ENCODE results near the gene COL9A2.
A peak's percentile ranks its signal among the peaks of the same experiment; 100 is the strongest.

The COL9A2 gene

DNA sequence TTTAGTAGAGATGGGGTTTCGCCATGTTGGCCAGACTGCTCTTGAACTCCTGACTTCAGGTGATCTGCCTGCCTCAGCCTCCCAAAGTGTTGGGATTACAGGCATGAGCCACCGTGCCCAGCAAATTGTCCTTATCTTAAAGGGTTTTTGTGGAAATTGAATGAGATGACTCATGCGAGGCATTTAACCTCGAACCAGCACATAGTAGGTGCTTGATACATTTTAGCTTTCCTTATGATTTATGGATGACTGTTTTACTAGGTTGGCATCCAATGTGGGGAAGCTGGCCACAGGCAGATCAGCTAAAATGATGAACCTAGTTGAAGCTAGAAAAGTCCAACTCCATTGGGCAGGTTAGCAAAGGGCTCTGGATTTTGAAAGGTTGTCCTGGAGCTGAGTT lies 1.4 kb upstream of the COL9A2 start:
- DNase-seq (ENCODE audit: low read depth in 2 of 2), result no peak

DNA sequence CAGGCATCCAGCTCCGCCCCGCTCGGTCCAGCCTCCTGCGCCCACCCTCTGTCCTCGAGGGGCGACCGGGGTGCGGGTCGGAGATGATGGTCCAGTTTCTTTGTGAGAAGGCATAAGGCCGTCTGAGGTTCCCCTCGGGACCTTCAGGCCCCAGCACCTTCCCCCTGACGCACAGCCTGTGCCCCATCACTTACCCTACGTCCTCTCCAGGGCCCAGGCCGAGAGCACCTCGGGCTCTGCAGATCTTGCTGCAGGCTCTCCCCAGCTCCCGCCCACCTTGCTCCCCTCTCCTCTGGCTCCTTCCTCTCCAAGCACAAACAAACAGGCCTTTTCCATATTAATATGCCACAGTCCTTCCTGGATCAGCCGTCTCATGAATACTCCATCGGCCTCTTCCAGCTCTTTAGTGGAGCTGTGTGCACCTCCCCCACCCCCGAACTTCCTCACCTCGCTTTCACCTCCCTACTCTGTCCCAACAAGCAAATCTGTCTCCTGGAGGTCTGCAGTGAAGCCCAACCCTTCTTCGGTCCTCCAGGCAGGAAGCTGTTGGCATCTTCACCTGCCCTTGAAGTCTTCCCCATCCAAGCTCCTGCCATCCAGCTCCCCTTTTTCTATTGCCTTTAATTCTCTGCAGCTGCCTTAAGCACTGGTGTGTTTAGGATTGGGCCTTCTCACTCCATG lies 448 bp upstream of the COL9A2 start:
- DNase-seq (ENCODE audit: low read depth in 2 of 2), result no peak

DNA sequence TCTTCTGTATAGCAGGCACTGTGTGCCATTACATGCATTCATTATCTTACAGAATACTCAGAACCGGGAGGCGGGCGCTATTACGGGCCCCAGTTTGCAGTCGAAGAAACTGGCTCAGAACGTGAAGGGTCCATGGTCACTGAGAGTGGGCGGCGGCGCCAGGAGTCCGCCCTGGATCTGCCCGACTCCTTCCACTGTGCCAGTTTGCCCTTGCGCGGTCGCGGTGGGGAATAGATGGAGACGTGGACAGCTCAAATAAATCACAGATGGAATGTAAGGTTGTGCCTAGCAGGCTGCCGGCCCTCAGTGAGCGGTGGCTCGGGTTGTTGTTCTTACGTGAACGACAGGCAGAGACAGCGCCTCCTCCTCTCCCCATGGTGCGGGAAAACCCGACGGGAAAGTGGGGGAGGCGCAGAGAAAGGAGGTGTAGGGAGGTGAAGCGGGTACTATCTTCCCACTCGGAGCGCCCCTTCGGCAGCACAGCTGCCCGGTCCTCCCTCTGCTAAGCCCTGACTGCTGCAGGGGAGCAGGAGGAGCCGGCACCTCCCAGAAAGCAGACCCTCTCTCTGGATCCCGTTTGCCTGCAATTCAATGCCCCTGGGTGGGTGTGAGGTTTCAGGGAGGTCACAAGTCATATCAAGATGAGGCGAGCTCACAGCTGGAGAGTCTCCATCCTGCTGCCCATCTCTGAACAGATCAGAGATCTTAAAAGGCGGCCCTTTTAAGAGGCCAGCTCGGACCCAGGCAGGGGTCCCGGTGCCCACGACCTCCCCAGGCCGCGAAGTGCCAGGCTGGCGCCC lies 1.1 kb downstream of the COL9A2 start:
- DNase-seq (ENCODE audit: low read depth in 2 of 2), result no peak

DNA sequence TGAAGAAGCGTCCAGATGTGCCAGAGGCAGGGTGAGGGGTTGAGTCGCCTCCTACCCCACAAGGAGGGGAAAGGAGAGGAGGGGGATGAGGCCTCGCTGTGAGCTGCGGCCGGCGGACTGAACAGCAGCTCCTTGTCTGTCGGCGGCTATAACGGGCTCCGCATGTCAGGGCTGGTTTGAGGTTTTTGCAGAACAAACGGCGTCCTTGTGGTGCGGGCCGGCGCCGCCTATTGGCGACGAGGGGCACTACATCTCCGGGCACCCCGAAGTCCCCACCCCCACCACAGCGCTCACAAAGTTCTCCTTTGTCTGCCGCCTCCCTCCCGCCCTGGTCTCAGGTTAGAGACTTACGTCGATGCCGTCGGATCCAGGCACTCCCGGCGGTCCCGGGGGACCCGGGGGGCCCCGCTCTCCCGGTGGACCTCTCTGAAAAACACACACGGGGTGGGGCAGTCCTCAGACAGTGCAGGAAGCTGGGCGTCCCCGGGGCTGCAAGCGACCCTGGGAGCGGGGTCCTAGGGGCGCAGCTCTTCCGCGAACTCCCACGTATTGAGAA lies 1.8 kb downstream of the COL9A2 start:
- peak; percentile 72 to 80 for DNase-seq (ENCODE audit: low read depth in 2 of 2)

DNA sequence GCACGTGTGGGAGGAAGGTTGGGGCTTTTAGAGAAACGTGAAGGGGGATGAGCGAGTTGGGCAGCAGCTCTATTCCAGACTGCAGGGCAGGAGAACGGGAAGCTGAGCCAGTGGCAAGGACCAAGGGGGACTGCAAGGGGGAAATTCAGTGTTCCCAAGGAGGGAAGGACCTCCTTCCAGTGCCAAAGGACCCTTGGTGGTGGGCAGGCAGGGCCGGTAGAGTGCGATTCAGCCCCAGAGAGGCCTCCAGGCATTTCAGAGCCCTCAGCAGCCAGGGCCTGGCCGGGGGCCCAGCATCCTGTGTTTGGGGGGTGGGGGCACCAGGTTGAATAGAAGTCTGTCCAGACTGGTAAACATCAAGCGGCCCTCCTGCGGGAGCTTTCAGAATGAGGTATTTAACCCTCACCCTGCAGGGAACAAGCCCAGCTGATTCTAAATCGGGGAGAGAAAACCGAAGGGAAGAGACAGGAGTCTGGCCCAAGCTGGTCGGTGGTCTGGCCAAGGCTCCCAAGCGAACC lies 2.3 kb downstream of the COL9A2 start:
- no peak for DNase-seq (ENCODE audit: low read depth in 2 of 2)

DNA sequence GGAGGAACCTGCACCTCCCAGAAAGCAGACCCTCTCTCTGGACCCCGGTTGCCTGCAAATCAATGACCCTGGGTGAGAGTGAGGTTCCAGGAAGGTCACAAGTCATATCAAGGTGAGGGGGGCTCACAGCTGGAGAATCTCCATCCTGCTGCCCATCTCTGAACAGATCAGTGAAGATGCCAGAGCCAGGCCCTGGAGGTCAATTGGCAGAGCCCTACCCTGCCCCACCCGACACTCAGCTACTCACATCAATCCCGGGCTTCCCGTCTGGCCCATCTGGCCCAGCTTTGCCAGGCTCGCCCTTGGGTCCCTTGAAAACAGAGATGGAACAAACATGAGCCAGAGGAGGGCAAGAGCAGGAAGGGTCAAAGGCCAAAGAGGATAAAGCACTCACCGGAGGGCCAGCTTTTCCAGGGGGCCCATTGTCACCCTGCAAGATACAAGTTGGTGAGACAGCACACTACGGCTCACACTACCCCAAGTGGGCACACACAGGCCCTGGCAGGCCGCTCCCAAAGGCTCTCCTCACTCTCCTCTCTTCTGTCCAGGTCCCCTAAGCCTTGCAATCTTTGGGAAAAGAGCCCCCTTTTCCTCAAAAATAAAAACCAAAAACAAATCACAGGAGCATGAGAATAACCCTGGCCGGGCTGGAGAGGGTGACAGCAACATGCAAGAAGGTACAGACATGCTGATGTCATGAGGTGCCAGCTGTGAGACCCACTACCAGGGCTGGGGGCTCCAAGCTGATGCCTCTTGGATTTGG lies 2.9 kb downstream of the COL9A2 start:
- no peak for DNase-seq (ENCODE audit: low read depth in 2 of 2)

DNA sequence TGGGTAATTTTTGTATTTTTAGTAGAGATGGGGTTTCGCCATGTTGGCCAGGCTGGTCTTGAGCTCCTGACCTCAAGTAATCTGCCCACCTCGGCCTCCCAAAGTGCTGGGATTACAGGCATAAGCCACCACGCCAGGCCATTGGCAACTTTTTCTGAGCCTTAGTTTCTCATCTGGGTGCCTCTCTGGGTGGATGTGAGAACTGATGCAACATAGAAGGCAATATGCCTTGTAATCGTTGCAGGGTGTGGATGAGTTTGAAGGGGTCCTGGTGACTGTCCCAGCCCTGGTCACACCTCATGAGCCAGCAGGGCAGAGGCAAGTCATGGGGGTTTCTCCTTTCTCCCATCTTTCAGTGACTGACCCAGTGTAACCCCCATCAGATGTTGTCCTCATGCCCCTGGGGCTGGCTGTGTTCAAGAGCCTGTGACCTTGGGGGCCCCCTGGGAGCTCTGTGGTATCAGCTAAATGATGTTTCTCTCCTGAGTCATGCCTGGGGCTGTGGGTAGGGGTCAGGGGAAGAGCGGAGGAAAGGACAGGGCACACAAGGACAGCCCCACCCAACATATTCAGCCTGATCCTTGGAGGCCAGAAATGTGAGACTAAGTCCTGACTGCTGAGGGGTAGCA lies 3.6 kb downstream of the COL9A2 start:
- DNase-seq (ENCODE audit: low read depth in 2 of 2), result no peak

DNA sequence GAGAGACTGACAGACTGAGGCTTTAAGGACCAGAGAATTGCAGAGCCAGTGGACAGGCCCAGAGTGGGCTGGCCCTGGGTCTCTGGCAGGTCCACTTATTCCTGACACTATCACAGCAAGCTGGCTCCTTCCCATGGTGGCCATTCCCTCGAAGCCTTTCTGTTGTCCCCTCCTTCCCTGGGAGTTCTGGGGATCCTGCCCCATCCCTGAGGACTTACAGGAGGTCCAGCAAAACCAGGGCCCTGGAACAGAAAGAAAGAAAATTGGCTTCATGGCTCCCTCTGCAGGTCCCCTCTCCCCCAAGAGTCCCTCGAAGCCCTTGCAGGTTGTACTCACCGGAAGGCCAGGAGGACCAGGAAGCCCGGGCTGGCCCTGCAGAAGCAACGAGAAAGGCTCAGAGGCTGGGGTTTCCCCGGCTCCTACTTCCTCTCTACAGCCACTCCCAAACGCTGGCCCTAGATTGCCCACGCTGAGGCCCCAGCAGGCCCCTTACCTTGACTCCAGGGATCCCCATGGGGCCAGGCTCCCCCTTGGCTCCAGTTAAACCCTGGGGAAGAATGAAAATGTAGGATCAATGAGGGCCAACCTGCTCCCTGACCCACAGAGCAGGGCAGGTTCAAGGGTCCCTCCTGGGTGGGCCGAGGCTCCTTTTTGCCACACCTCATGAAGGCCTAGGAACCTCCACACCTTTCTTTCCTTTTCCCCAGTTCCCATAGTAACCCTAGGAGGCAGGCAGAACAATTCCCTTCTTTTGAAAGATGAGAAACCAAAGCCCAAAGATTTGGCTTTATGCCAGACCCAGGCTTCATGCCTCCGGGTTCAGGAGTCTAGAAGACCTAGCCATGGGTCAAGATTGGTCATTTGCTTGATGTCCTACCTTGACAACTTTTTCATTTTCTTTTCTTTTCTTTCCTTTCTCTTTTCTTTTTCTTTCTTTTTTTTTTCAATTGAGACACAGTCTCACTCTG lies 4.6 kb downstream of the COL9A2 start:
- DNase-seq (ENCODE audit: low read depth in 2 of 2), result no peak

DNA sequence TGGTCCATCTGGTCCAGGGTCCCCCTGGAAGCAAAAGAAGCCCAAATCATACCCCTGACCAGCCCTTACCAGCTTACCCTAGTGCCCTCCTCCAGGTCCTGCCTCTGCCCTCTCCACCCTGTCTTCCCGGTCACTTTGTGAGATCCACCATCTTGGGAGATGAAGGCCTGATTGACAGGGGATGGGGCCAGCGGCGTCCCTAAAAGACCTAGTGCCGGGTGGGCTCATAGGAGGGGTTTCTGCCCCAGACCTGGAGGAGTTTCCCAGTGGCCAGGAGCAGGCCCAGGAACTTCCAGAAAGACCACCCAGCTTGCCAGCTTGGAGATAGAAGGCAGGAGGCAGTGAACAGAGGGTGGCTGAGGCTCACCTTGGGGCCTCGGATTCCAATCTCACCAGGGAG lies 5.4 kb downstream of the COL9A2 start:
- no peak for DNase-seq (ENCODE audit: low read depth in 2 of 2)

DNA sequence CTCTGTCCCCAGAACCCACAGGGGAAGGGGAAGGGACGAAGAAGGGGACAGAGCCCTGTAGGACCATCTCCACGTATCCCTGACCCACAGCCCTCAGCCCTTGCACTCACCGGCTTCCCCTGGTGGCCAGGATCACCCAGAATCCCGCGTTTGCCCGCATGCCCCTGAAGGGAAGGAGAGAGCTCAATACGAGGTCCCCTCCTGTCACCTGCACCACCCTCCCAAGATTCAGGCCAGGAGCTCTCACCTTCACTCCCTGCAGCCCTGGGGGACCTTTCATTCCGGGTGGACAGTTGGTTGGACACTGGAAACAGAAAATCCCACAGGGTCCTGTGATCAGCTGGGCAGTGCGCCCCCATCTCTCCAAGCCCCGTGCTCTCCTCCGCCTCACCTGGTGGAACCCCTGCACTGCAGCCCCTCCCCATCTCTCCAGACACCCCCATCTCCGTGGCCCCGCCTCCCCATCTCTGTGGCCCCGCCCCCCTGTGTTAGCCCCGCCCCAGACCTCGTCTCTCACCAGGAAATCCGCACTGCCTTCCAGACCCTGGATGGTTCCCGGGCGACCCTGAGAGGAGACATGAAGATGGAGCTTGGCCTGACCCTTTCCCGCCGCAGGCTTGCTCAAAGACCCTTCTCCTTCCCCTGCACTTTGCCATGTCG lies 6.0 kb downstream of the COL9A2 start:
- DNase-seq (ENCODE audit: low read depth in 2 of 2), result no peak

DNA sequence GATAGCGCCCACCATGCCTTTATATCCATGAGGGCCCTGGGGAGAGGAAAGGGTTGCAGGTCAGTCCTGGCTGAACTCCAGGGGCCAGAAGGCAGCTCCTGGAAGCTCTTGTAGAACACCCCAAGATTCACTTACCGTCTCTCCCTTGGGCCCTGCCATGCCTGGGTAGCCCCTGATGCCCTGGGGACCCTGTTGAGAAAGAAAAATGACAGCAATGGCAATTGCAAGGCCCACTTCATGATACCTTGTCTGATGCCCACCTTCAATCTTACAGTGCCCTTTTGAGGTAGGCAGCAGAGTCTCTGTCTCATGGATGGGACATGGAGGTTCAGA lies 7.0 kb downstream of the COL9A2 start:
- DNase-seq (ENCODE audit: low read depth in 2 of 2), result no peak

DNA sequence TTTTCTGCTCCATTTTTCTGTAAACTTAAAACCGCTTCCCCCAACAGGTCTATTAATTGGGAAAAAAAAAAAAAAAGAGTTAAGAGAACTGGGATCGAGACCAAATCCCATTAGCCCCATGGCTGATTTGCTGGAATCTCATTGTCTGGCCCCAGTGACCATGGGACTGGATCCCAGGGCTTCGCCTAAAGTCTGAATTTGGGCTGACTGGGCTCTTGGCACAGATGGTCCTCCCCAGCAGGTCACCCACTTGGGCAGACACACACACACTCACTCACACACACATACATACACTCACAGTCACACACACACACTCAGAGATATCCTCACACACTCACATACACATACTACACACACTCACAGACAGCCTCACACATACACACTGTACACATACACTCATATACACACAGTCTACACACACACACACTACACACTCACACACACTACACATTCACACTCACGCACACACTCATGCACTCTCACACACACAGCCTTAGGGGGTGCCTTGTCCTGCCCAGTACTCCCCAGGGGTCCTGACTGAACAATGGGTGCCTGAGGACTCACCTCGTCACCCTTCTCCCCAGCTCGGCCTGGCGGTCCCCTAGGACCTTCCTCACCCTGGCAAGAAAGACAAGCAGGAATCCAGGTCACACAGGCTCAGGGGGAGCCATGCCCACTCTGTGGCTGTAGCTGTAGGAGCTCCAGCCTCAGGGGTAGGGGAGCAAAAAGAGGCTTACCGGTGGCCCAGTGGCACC lies 7.5 kb downstream of the COL9A2 start:
- DNase-seq (ENCODE audit: low read depth in 2 of 2), result no peak

DNA sequence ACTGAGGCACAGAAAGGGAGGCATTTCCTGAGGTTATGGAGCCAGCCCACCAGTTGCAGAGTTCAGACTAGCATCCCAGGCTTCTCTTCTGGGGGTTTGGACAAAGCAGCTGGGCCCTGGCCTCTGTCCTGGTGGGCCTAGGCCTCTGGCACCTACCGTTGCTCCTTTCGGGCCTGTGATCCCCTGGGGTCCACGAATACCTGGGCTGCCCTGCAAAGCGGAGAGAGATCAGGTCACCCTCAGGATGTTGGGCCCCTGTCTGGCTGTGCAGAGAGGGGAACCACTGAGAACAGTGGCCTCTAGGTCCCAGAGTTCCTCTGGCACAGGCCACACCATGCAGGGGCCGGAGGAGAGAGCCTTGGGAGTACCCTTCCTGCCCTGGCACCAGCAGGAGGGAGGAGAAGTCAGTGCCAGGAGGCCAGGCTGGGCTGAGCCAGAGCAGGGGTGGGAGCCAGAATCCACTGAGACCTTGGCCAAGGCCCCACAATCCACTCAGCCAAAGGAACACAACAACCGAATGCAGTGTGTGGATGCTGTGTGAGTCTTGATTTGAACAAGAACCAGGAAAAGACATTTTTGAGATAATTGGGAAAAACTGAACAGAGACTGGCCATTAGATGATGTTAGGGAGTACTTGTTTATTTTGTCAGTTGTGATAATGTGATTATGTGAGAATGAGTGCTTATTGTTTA lies 8.9 kb downstream of the COL9A2 start:
- DNase-seq (ENCODE audit: low read depth in 2 of 2), result no peak

DNA sequence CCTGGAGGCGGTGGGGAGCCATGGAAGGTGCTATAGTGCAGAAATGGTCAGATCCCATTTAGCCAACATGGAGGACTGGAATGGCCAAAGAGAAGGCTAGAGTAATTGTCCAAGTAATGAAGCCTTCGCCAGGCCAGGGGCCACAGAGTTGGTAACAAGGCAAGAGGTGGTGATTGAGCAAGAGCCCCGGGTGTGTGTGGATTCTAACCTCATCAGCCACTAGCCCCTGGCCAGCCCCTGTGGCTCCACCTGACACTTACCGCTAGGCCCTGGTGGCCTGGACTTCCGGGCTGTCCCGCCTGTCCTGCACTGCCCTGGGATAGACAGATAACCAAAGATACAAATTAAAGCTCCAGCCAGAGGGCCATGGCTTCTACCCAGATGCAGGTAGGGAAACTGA lies 9.9 kb downstream of the COL9A2 start:
- DNase-seq (ENCODE audit: low read depth in 2 of 2), result no peak

DNA sequence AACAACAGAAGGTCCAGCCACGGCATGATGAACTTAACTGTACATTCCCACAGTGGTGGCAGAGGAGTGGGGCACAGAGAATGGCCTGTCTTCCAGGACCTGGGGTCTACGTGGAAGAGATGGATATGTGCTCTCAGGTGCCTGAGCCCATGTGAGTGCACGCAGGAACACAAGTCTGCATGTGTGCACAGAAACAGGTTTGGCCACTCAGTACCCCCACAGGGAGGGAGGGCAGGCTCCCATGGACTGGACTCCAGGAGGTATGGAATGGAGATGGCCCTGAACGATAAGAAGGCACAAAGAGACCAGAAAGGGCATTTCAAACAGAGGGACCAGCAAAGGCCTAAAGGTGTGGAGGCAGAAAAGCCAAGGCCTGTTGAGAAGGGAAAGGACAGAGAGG lies 10.8 kb downstream of the COL9A2 start:
- DNase-seq (ENCODE audit: low read depth in 2 of 2), result no peak

DNA sequence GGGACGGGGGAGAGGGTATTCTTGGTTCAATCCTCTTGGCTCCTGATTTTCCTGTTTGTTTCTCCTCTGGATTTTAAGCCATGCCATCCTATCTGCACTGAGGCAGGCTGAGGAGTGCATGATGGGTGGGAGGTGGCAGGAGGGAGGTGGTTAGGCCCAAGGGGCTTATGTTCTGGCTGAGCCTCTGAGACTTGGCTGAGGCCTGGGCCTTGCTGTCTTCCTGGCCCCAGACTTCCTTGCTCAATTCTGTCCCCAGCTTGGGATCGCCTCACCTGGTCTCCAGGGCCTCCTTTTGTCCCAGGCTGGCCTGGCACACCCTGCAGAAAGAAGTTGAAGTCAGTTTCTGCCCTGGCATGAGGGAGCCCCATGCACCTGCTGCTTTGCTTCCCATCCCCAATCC lies 11.2 kb downstream of the COL9A2 start:
- no peak for DNase-seq (ENCODE audit: low read depth in 2 of 2)

DNA sequence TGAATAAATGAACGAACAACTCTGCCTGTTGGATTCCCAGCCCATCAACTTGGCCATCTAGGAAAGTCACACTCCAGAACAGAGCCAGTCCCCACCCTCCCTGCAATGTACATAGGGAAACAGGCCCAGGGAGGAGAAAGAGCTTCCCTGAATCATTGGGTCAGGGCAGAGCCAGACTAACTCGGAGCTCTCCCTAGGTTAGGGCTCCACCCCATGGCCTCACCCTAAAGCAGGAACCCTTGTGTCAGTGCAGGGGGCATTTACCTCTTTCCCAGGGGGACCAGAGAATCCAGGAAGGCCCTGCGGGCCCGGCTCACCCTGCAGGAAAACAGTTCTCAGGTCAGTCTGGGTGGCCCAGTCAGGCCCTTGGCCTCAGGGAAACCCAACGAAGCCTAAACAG lies 11.6 kb downstream of the COL9A2 start:
- no peak for DNase-seq (ENCODE audit: low read depth in 2 of 2)

DNA sequence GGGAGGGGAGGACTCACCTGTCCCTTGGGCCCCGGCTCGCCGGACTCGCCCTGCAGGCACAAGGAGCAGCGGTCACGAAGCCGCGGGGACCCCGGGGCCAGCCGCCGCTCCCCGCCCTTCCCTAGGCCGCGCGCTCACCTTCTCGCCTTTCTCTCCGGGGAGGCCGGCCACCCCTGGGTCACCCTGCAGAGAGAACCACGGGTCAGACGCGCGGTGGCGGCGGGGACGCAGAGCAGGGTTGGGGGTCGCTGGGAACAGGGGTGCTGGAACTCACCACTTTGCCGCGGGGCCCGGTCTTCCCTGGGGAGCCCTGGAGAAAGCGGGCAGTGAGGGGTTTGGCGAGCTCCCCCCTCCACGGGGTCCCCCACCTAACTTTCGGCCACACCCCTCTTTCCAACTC lies 13.3 kb downstream of the COL9A2 start:
- no peak for DNase-seq (ENCODE audit: low read depth in 2 of 2)

All from stimulated activated CD4-positive, alpha-beta T cell treated with anti-CD3 and anti-CD28 coated beads, Interleukin-12 subunit alpha, Interleukin-12 subunit beta, amount 100 ng/mL, for 24 hours (primary cell).